Tibial nerve (tissue), 4 donors: ENCODE data around the gene SMIM44. TPM values are rescaled to one million over a fixed set of nuclear protein-coding genes. Genes with fewer than 3 reads are reported as not detected.
"Not testable (repeated sequence)": the region's sequence is repeated elsewhere in the genome, so short reads cannot be mapped to it uniquely, and the experiment has no call there.

Source experiments
- DNase-seq, 2 donors: peaks; one replicate each; pipeline ENCODE4 v3.0.0-alpha.2; 2019; ENCODE audit warnings: low spot score in 2 of 2
- H3K27ac ChIP-seq, 4 donors: fragments of 200-600 bp; sonication (generic) in 3 of 4; one replicate each; pipeline ENCODE4 v1.5.1; 2017 to 2019; ENCODE audit warnings: mild to moderate bottlenecking in 1 of 4
- H3K27me3 ChIP-seq, 2 donors: fragments of 200-600 bp; sonication (generic) in 1 of 2; one replicate each; pipeline versions ENCODE4 v1.5.1 to v1.6.0; 2017 to 2019
- H3K36me3 ChIP-seq, 3 donors: fragments of 200-600 bp; sonication (generic); one replicate each; pipeline ENCODE4 v1.5.1; 2018 to 2019
- H3K4me1 ChIP-seq, 4 donors: fragments of 200-600 bp; sonication (generic) in 3 of 4; one replicate each; pipeline ENCODE4 v1.5.1; 2017 to 2019
- H3K4me3 ChIP-seq, 4 donors: fragments of 200-600 bp; sonication (generic) in 3 of 4; one replicate each; pipeline ENCODE4 v1.5.1; 2017 to 2019; ENCODE audit warnings: mild to moderate bottlenecking in 1 of 4, moderate library complexity in 1 of 4
- H3K9me3 ChIP-seq, 4 donors: fragments of 200-600 bp; sonication (generic) in 3 of 4; one replicate each; pipeline ENCODE4 v1.5.1; 2017 to 2019
- CTCF ChIP-seq, 5 experiments: fragments of 200-600 bp in 3 of 5; fragments of 450-650 bp in 2 of 5; sonication (generic) in 3 of 5; IDR thresholded peaks; one replicate each; pipeline ENCODE4 v1.5.1; 2016 to 2019; ENCODE audit warnings: antibody characterized with exemption in 5 of 5, mild to moderate bottlenecking in 3 of 5, moderate library complexity in 2 of 5
- EP300 ChIP-seq, 2 donors: sonication (generic); formaldehyde crosslinking; IDR thresholded peaks; one replicate each; pipeline ENCODE4 v1.6.1; 2017; ENCODE audit warnings: antibody characterized with exemption in 2 of 2, mild to moderate bottlenecking in 1 of 2
- POLR2A ChIP-seq, 2 donors: fragments of 450-650 bp; IDR thresholded peaks; one replicate each; pipeline ENCODE4 v1.6.1; 2017; ENCODE audit warnings: antibody characterized with exemption in 2 of 2, mild to moderate bottlenecking in 2 of 2, moderate library complexity in 2 of 2
- WGBS, 2 donors: methylation state at CpG; one replicate each; pipeline ENCODE4 v1.1.5; 2018; 5-methylcytosine and 5-hydroxymethylcytosine counted together
- total RNA-seq, 4 donors: library from RNA; depleted of rRNA; stranded (reverse); fragments of >200 nt; gene quantifications; one replicate each; pipeline ENCODE4 v1.1.0, GENCODE V29; 2016

SMIM44 gene
- total RNA-seq, 4 donors from 2014 or later = not detected

DNA sequence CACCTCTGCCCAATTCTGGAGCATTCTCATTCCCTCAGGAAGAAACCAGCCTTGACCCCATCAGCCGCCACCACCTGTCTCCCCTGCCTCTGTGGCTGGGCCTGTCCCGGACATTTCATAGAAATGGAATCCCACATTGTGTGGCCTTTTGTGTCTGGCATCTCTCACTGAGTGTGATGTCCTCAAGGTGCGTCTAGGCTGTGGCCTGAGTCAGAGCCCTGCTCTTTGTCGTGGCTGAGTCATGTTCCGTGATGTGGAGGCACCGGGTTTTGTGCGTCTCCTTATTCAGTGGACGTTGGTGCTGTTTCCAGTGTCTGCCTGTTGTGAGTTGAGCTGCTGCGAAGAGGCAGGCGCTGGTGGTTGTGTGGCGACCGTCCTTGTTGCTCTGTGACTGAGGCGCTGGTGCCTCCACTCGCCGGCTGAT is 26.3 kb upstream of the SMIM44 start:
- WGBS, 2 donors = 85 to 87% methylated on average over 14 to 15 of the region's 15 CpGs
- no peak overlapping the region for H3K4me3 ChIP-seq
- TF ChIP-seq EP300 (IDR thresholded peaks at IDR 0.05) (no peak), CTCF (IDR thresholded peaks at IDR 0.05) (no peak), POLR2A (IDR thresholded peaks at IDR 0.05) (no peak)
- H3K27ac ChIP-seq = no peak overlapping the region
- peaks cover 0 to 32% (median 0%) of the 10 kb centered on the region in 3 donors for H3K36me3 ChIP-seq
- DNase-seq = no peak
- H3K27me3 ChIP-seq = no peaks in the 10 kb centered on the region
- peaks cover 0 to 80% (median 11%) of the 10 kb centered on the region in 4 donors for H3K4me1 ChIP-seq
- no peaks in the 10 kb centered on the region for H3K9me3 ChIP-seq

- Histone ChIP-seq H3K4me3 (no peak overlapping the region), H3K27ac (no peak overlapping the region), H3K9me3 (no peaks in the 10 kb centered on the region), H3K4me1 (peaks cover 0 to 74% (median 11%) of the 10 kb centered on the region in 4 donors), H3K36me3 (peaks cover 0 to 32% (median 0%) of the 10 kb centered on the region in 3 donors), H3K27me3 (no peaks in the 10 kb centered on the region)
- TF ChIP-seq EP300 (IDR thresholded peaks at IDR 0.05) (no peak), CTCF (IDR thresholded peaks at IDR 0.05) (no peak), POLR2A (IDR thresholded peaks at IDR 0.05) (no peak)
- WGBS, 2 donors = 75 to 77% methylated on average over 21 to 22 of the region's 23 CpGs
- no peak for DNase-seq
Measured at GRCh38 chr19:3508771-3509535, 25.7 kb upstream of the SMIM44 start.

DNA sequence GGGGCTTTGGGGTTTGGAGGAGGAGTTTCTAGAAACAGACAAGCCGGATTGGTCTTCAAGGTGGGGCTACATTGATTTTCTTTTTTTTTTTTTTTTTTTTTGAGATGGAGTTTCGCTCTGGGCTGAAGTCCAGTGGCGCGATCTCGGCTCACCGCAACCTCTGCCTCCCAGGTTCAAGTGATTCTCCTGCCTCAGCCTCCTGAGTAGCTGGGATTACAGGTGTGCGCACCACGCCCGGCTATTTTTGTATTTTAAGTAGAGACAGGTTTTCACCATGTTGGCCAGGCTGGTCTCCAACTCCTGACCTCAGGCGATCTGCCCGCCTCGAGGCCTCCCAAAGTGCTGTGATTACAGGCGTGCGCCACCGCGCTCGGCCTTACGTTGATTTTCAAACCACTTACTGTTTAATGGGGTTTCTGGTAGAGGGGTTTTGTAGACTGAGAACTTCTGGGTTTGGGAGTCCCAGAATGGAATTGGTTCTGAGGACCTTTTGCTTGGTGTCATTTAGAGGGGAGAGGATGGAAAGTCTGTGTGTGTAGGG is 24.9 kb upstream of the SMIM44 start:
- H3K4me3 ChIP-seq, DNase-seq, H3K27me3 ChIP-seq, H3K9me3 ChIP-seq: not testable (repeated sequence)
- H3K27ac ChIP-seq = peak overlapping the region in 2 of 4 donors; percentile 78 to 95
- peaks cover 0 to 32% (median 0%) of the 10 kb centered on the region in 3 donors for H3K36me3 ChIP-seq
- WGBS, 2 donors = 93 to 94% methylated on average over 18 of the region's 18 CpGs
- peaks cover 0 to 69% (median 11%) of the 10 kb centered on the region in 4 donors for H3K4me1 ChIP-seq

DNA sequence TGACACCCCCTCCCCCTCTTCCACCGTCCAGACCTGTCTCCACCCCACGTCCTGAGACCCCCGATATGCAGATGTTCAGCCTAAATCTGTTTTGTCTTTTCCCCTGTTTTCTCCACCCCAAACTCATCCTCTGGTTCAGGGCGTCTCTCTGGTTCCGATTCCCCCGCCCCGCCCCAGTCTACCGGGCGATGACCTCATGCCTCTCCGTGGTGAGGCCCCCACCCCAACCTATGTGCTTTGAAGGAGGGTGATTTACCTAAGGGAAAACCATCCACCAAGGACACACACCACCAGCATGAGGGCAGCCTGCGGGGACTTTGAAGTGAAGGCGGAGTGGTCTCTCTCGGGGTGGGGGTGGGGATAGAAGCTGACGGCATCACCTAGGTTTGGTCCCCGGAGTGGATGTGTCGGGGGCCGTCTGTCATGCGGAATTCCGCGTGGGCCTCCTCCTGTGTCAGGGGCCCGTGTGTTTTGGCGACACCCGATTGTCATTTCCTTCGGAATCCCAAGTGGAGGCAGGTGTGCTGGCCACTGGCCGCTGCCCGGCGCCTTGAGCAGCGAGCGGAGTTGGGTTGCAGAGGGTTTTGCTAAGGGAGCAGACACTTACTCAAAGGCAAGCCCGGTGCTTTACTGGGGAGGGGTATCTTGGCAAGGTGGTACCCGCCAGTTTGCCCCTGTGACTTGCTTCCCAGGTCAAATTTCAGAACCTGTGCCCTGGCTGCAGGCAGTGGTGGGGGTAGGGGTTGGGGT is 24.3 kb upstream of the SMIM44 start:
- Histone ChIP-seq H3K27ac (peak overlapping the region; percentile 23 to 97 (median 86)), H3K9me3 (no peaks in the 10 kb centered on the region), H3K4me3 (peak overlapping the region; percentile 79 to 96 (median 92)), H3K4me1 (peaks cover 0 to 62% (median 11%) of the 10 kb centered on the region in 4 donors), H3K27me3 (no peaks in the 10 kb centered on the region), H3K36me3 (peaks cover 0 to 32% (median 0%) of the 10 kb centered on the region in 3 donors)
- 17 to 25% methylated on average over 14 to 31 of the region's 31 CpGs for WGBS, 2 donors
- TF ChIP-seq EP300 (IDR thresholded peaks at IDR 0.05) (no peak), POLR2A (IDR thresholded peaks at IDR 0.05) (no peak), CTCF (IDR thresholded peaks at IDR 0.05) (no peak)
- DNase-seq = no peak

DNA sequence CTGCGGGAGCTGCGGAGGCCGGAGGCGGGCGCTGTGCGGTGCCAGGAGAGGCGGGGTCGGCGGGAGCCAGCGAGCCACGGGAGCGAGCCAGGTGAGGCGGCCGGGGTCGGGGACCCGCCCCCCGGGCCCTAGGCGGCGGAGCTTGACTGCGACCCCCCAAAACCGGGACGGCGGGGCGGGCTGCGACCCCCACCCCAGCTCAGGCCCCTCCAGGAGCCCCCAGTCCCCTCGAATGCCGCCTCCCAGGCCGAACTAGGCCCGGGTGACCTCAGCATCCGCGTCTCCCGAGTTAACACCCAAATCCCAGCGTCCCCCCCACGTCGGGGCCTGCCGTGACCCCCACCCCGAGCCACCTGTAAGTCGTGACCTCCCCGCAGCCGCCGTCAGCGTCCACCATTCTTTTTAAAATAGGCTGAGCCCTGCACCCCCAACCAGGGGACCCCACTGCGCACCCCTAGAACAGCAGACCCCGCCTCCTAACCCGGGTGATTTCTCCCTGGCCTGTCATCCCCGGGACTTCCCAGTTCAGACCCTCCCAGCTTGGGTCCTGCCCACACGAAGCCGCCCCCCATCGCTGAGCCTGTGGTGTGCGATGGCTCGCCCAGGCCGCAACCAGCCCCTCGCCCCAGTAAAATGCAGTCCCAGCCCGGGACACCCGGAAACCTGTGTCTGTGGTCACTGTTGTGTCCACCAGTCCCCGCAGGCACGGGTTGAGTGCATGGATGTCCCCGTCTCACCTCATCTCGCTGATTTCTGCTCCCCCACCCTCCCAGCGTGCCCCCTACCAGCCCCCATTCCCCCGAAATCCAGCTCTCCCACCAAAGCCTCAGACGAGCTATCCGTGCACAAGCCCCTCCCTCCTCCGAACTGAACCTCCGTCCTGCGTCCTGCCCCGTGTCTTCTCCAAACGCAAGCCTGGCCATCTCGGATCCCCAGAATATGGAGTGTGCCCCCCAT is 23.4 kb upstream of the SMIM44 start:
- Histone ChIP-seq H3K4me1 (peaks cover 0 to 53% (median 11%) of the 10 kb centered on the region in 4 donors), H3K4me3 (peak overlapping the region; percentile 79 to 96 (median 92)), H3K27me3 (no peaks in the 10 kb centered on the region), H3K36me3 (peaks cover 0 to 32% (median 0%) of the 10 kb centered on the region in 3 donors), H3K9me3 (no peaks in the 10 kb centered on the region), H3K27ac (peak overlapping the region; percentile 78 to 97 (median 90))
- 1 to 2% methylated on average over 33 of the region's 69 CpGs for WGBS, 2 donors
- DNase-seq = peak in 1 of 2 donors; percentile 12
- peak in 1 of 5 experiments; percentile 12 for TF ChIP-seq CTCF (IDR thresholded peaks at IDR 0.05)
- TF ChIP-seq POLR2A (IDR thresholded peaks at IDR 0.05) = no peak
